Inferior parietal cortex (tissue), 1 donor: Measurements from ENCODE around the gene PCNX2.

ENCODE experiments used
- DNase-seq: peaks from one replicate; pipeline ENCODE4 v3.0.0-alpha.2; 2016; ENCODE audit errors: extremely low spot score

The PCNX2 gene

GRCh38 chr1:233063462-233063861 is 232.1 kb downstream of the PCNX2 start:
- DNase-seq = no peak

DNA sequence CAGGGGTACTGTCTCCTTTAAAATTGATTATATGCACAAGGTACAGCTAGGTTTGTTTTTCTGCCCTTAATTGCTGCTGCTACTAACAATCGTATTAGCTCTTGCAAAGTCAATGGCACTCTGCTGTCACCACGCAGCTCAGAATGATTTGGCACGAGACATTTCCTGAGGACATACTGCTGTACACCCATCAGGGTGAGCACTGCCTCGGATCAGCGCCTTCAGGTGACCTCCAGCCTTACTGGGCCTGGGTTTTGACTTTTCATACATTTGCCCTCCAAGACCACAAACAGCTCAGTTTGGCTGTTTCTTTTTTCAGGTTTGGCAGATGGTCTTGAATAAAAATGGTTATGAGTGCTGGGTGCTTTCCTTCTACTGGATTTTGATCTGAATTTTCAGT is 234.3 kb downstream of the PCNX2 start:
- DNase-seq = no peak

GRCh38 chr1:233060461-233060994 is 235.0 kb downstream of the PCNX2 start:
- no peak for DNase-seq

DNA sequence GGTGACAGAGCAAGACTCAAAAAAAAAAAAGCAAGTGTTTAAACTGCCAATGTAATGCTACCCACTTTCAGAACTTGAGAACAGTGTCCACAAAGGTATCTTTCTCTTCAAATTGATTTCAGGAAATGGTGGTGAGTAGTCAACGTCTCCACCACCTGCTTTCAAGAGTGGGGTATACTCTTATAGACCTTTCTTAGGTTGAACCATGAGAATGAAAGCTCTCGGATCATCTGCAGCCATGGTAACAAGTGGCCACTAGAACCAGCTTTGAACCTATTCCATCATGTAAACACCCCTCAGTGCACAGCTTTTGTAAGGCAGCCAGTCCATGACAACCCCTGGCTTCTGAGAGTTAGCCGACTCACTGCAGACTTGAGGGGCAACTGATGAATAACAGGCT is 237.7 kb downstream of the PCNX2 start:
- DNase-seq = no peak

DNA sequence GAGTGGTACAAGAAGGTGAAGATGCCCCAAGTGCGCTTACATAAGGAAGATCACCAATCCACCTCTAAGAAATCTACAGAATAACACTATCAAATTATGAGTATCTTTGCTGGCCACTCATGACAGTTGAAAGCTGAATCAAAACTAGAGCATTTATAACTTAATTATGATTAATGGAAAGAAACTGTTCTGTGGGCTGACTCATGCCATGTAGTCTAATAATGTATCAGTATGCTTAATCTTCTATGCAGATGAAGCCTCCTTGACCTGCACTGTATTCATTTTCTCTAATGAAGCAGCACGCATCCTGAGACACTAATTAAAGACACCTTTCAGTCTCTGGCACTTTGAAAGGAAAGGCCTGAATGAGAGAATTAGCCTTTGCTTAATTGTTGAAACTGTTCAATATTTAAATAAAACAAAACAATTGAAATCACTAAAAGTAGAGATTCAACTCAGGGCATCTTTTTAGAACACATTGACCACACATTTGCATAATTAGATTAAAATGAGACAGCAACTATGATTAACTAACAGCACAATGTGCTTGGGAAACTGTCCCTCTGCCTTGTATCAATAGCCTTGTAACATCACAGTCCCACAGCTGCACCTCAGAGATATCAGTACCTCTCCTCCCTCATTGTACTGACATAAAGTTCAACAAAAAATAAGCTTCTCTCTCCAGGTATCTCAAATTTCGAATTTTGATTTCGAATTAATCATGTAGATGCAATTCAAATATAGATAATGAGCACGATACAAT is 239.5 kb downstream of the PCNX2 start:
- no peak for DNase-seq

GRCh38 chr1:233045588-233045987 is 249.9 kb downstream of the PCNX2 start:
- no peak for DNase-seq

DNA sequence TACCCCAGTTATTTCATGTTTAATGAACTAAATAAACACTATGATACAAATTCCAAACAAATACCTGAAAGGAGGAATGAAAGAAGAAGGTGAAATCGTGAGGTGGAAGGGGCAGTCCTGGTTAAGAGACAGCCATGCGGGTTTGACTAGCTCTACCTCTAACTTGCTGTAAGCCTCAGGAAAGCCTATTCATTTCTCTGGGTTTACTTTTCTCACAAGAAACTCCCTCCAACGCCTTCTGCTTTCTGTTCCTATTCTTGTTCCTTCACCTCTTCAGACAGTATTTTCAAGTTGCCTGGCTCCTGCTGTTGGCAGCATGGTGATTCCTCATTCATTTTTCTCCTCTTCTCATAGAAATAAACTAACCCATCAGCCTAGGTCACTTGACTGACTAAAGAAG is 252.7 kb downstream of the PCNX2 start:
- DNase-seq = no peak

GRCh38 chr1:233040494-233040893 is 255.0 kb downstream of the PCNX2 start:
- DNase-seq = no peak

- no peak for DNase-seq
Measured at GRCh38 chr1:233038581-233038980, 256.9 kb downstream of the PCNX2 start.

- DNase-seq = no peak
Measured at GRCh38 chr1:233037843-233038242, 257.7 kb downstream of the PCNX2 start.

GRCh38 chr1:233034836-233035235 is 260.7 kb downstream of the PCNX2 start:
- no peak for DNase-seq

DNA sequence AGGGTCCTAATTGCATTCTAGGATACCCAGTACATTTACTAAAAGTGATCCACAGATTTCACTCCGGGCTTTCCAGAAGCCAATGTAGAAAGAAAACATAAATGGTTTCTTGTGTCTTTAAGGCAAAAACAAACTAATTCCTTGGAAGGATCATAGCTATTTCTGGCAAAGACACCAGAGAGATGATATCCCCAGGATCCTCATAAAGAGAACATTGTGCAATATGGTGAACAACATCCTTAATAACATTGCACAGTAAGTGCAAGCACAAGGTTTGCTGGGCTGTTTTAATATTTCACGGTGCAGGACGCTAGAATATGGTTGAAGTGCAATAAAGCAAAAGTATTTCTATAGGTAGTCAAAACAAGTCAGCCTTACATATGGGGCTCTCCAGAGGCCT is 262.2 kb downstream of the PCNX2 start:
- no peak for DNase-seq

DNA sequence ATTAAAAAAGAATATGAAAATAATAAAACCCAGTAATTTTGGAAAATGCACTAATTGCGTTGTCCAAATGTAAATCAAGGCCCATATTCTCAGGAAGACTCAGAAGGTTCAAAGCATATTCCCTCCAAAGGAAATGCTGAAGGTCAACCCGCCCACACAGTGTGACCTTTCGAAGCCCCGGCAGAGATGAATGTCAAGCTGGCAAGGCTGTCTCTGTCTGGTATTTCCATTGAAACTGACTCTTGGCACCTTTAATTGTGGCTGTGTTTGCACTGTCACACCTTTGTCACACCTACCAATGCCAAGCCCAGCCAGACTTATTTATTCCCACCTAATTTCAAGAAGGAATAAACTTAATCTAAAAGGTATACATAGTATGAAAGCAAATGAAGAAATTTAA is 262.6 kb downstream of the PCNX2 start:
- DNase-seq = no peak

DNA sequence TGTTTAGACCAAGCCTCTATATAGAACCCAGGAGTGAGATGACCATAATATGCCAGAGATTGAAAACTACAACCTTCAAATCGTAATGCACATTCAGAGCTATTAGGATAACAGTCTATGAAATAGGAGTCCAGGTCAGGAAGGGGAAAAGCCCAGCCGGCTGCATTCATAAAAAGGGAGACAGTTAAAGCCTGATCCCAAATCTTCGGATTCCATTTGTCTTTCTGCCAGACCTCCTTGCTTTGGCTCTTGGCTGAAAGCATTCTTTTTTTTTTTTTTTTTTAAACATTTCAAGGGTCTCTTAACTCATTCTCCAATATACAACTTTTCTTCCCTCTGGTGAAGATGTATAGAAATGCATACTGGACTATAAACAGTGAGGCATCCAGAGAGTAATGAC is 264.0 kb downstream of the PCNX2 start:
- DNase-seq = no peak

GRCh38 chr1:233027046-233027445 is 268.5 kb downstream of the PCNX2 start:
- DNase-seq = no peak

DNA sequence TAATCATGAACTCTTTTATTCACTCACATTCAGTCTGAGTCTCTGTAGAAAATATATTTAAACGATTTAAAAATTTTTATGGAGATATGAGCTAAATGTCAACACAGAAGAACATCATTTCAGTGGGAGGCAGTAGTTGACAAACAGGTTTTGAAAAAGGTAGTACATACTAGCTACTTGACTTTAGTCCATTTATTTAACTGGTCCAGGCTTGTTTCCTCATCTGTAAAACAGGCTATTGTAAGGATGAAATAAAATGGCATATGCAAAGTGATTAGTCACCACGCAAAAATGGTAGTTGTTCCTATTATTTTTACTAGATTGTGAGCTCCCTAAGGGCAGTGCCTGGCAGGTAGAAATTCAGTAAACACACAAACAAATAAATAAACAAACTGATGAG is 270.0 kb downstream of the PCNX2 start:
- DNase-seq = no peak

GRCh38 chr1:233025157-233025556 is 270.4 kb downstream of the PCNX2 start:
- DNase-seq = no peak

- no peak for DNase-seq
Measured at GRCh38 chr1:233024199-233024598, 271.3 kb downstream of the PCNX2 start.

DNA sequence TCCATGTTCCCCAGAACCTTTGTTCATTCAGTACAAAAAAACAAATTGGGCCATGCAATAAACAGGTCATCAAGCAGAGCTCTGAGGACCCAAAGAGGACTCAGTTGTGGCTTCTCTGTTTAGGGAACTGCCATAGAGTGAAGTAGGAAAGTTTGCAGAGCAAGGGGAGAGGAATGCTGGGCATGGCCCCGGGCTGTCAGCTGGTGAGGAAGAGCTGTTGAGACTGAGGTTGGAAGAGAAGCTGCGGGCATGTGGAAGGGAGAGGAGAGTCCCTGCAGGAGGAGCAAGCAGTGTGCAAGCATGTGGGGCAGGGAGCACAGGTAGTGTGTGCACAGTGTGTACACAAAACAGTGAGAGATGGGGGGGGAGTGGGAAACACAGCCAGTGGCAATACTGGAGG is 273.3 kb downstream of the PCNX2 start:
- no peak for DNase-seq

DNA sequence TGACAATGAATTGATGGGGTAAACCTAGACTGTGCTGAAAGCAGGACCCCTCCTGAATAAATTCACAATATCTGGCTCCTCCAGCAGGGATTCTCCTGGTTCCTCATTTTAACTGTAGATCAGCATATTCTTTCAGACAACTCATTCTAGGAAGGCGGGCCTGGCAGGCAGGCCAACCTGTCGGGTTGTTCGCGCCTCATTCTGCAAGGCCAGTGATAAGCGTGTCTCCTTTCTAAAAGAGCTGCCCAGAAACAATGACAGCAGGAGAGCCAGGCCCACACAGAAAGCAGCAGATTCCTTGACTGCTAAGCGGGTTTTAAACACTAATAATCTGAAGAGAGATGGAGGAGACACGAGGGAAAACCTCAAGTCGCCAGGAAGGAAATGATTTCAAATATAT is 275.1 kb downstream of the PCNX2 start:
- no peak for DNase-seq

GRCh38 chr1:233019778-233020325 is 275.7 kb downstream of the PCNX2 start:
- DNase-seq = peak; percentile 22

DNA sequence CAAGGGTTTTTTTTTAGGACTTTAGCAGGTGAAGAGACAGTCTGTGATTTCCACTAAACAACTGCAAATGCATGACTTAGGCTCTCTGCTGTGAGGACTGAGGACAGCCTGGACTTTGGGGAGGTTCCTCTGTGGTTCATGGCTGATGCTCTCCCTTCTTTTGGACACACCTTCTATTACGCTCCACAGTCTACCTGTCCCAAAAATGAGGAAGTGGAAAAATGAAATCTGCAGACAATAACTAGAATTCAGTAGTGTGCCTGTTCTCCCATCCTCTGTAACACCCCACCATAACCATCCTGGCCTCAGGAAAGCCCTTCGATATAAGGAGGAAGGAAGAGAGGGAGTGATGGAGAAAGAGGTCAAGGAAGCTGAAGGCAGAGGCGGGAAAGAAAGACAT is 276.4 kb downstream of the PCNX2 start:
- no peak for DNase-seq

DNA sequence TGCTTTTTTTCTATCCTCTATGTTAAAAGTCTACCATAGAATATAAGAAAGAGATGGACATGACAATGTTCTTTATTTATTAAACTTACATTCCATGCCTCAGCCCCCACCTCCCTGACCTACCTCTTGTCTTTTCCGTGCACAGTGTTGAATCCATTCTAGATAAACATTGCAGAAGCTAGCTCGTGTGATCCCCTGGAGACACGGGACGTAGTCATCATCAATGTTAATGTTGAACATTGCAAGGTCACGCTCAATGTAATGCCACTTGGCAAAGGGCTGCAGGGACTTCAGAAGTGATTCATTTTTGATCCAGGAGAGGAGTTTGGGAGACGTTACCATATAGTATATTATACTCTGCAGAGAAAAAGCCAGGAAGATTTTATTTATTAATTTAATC is 278.7 kb downstream of the PCNX2 start:
- DNase-seq = no peak

DNA sequence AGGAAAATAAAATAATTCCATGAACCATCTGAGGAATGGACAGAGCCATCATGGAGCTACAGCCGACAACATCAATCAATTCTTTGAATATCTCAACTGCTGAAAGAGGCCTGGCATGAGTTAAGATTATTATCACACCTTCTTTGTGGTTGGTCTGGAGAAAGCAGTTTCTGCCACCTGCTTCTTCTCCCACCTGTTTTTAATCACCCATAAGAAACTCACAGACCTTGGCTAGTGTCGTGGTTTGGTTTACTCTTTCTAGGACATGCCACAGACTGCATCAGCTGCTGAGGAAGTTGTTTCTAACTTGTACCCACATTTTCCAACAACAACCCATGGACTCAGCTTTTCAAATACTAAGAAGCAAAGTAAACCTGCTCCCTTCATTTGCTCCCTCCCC is 279.6 kb downstream of the PCNX2 start:
- no peak for DNase-seq
